Endodermal cell (in vitro differentiated cells): ENCODE results near the gene ALDH1A3. TPM values are rescaled to one million over a fixed set of nuclear protein-coding genes. Genes with fewer than 3 reads are reported as not detected.

ENCODE experiments used
- DNase-seq: peaks from one replicate; pipeline ENCODE4 v3.0.0-alpha.2; 2017
- H3K27ac ChIP-seq: 2 replicates; pipeline ENCODE4 v1.5.1; 2013; ENCODE audit warnings: mild to moderate bottlenecking, low read depth, low read length, moderate library complexity
- H3K27me3 ChIP-seq: 2 replicates; pipeline ENCODE4 v1.6.1; 2013; ENCODE audit warnings: mild to moderate bottlenecking, low read length, moderate library complexity; ENCODE audit not compliant: insufficient read depth, control insufficient read depth, poor library complexity, severe bottlenecking
- H3K36me3 ChIP-seq: 2 replicates; pipeline ENCODE4 v1.7.0; 2013; ENCODE audit warnings: mild to moderate bottlenecking, low read length, moderate library complexity; ENCODE audit not compliant: control insufficient read depth, insufficient read depth
- H3K4me1 ChIP-seq: one replicate; pipeline ENCODE4 v1.7.0; 2013; ENCODE audit warnings: low read length; ENCODE audit not compliant: control insufficient read depth, insufficient read depth
- H3K4me3 ChIP-seq: 2 replicates; pipeline ENCODE4 v1.5.1; 2013; ENCODE audit warnings: mild to moderate bottlenecking, low read length, moderate library complexity
- H3K9ac ChIP-seq: 2 replicates; pipeline ENCODE4 v1.6.1; 2013; ENCODE audit warnings: mild to moderate bottlenecking, low read length, moderate library complexity; ENCODE audit not compliant: poor library complexity, severe bottlenecking; ENCODE audit errors: extremely low read depth
- H3K9me3 ChIP-seq: 2 replicates; pipeline ENCODE4 v1.6.1; 2013; ENCODE audit warnings: mild to moderate bottlenecking, low read length, moderate library complexity; ENCODE audit not compliant: control insufficient read depth
- H3K27ac Mint-ChIP-seq: 2 replicates; pipeline ENCODE4 v1.8.0; 2020; ENCODE audit warnings: mixed read lengths
- H3K27me3 Mint-ChIP-seq: 2 replicates; pipeline ENCODE4 v1.8.0; 2021; ENCODE audit warnings: mild to moderate bottlenecking, mixed read lengths; ENCODE audit not compliant: insufficient read depth
- H3K36me3 Mint-ChIP-seq: 2 replicates; pipeline ENCODE4 v1.8.0; 2020; ENCODE audit warnings: low read depth, mixed read lengths
- H3K4me1 Mint-ChIP-seq: 2 replicates; pipeline ENCODE4 v1.8.0; 2020; ENCODE audit warnings: mixed read lengths
- H3K4me3 Mint-ChIP-seq: 2 replicates; pipeline ENCODE4 v1.8.0; 2020; ENCODE audit warnings: mild to moderate bottlenecking, moderate library complexity, mixed read lengths
- H3K9me3 Mint-ChIP-seq: 2 replicates; pipeline ENCODE4 v1.8.0; 2020; ENCODE audit warnings: mild to moderate bottlenecking, mixed read lengths
- WGBS, 2 experiments: methylation state at CpG; one replicate each; pipeline versions ENCODE4 v1.1.5 to v1.1.7; 2013; ENCODE audit warnings: missing lambda C conversion rate in 2 of 2, mixed read lengths in 1 of 2; ENCODE audit not compliant: insufficient coverage in 1 of 2, insufficient read length in 1 of 2; 5-methylcytosine and 5-hydroxymethylcytosine counted together
- total RNA-seq, 2 donors: library from RNA; stranded (reverse); fragmentation: NEBNext Ultra II Directional in 1 of 2; extraction: Animal tissue kit (Norgen Biotek cat#: 25700) in 1 of 2; gene quantifications; 2 replicates in 1 of 2; 3 replicates in 1 of 2; pipeline ENCODE4 v1.2.1, GENCODE V29; 2021
- TF ChIP-seq, protein P1 (sequence below): fragments of 200-600 bp; sonication (generic); conservative IDR thresholded peaks from 2 replicates; pipeline ENCODE4 v1.5.0; 2021; ENCODE audit warnings: antibody characterized with exemption, mild to moderate bottlenecking

ALDH1A3 gene
- total RNA-seq, 2 donors from 2014 or later, result 6.9 to 7.3 TPM

DNA sequence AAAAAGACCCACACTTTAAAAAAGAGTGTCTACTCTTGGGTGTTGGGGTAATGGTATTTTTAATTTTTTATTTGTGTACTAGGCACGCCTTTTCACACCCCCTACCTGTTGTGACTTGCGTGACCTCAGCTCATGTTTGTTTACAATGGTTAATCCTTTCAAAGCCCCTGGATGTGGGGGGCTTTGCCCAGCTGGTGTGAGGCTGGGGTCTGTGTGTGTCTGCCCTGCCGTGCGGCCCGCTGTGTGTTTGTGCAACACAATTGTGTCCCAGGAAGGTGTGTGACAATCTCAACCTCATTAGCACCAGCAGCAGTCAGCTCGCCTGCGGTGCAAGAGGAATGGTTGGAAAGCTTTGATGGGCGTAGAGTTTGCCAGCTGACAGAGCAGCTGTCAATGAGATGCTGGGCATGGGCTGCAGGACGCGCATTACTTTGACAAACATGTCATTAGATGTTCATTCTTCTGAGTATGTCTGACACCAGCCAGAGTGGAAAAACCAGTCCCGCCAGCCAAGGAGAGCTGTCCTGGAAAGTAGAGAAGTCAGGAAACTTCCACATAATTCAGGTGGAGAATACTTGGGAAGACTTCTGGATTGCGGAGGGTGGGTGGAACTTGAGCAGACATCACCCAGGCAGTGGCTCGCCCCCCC lies 49.1 kb downstream of the ALDH1A3 start:
- H3K27ac ChIP-seq, result no peak overlapping the region
- no peaks in the 10 kb centered on the region for H3K27me3 ChIP-seq
- 74 to 82% methylated on average over 8 to 13 of the region's 13 CpGs for WGBS, 2 experiments
- peaks cover 4% of the 10 kb centered on the region for H3K4me1 ChIP-seq
- Mint-ChIP-seq H3K27ac (no peak overlapping the region), H3K27me3 (peaks cover 7% of the 10 kb centered on the region), H3K9me3 (no peaks in the 10 kb centered on the region), H3K36me3 (no peaks in the 10 kb centered on the region), H3K4me3 (no peak overlapping the region), H3K4me1 (peaks cover 16% of the 10 kb centered on the region)
- no peaks in the 10 kb centered on the region for H3K9me3 ChIP-seq
- H3K36me3 ChIP-seq, result no peaks in the 10 kb centered on the region
- no peak for DNase-seq
- no peak overlapping the region for H3K4me3 ChIP-seq
- H3K9ac ChIP-seq, result no peak overlapping the region
- TF ChIP-seq, protein P1, sequence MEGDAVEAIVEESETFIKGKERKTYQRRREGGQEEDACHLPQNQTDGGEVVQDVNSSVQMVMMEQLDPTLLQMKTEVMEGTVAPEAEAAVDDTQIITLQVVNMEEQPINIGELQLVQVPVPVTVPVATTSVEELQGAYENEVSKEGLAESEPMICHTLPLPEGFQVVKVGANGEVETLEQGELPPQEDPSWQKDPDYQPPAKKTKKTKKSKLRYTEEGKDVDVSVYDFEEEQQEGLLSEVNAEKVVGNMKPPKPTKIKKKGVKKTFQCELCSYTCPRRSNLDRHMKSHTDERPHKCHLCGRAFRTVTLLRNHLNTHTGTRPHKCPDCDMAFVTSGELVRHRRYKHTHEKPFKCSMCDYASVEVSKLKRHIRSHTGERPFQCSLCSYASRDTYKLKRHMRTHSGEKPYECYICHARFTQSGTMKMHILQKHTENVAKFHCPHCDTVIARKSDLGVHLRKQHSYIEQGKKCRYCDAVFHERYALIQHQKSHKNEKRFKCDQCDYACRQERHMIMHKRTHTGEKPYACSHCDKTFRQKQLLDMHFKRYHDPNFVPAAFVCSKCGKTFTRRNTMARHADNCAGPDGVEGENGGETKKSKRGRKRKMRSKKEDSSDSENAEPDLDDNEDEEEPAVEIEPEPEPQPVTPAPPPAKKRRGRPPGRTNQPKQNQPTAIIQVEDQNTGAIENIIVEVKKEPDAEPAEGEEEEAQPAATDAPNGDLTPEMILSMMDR, result no peak

DNA sequence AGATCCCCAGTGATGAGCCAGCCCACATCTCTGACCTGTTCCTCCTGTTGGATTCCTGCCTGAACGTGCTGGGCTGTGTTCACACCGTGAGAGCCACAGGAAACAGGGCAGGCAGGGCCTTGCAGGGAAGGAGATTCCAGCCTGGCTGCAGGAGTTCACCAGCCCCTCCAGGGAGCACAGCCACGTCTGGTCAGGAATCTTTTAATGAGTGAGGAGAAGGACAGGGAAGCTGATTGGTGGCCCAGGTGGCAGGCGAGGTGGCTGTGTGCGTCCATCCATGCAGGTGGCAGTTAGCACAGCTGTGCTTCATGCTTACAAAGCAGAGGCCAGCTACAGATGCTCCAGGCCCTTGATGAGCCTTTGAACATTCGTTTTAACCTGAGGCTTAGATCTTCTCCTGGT lies 50.0 kb downstream of the ALDH1A3 start:
- H3K9ac ChIP-seq, result no peak overlapping the region
- TF ChIP-seq, protein P1, result no peak
- 62 to 70% methylated on average over 6 of the region's 6 CpGs for WGBS, 2 experiments
- H3K4me3 ChIP-seq, result no peak overlapping the region
- H3K9me3 ChIP-seq, result no peaks in the 10 kb centered on the region
- no peaks in the 10 kb centered on the region for H3K36me3 Mint-ChIP-seq
- DNase-seq, result peak; percentile 75
- no peak overlapping the region for H3K27ac ChIP-seq
- H3K27ac Mint-ChIP-seq, result no peak overlapping the region
- H3K27me3 ChIP-seq, result no peaks in the 10 kb centered on the region
- no peak overlapping the region for H3K4me3 Mint-ChIP-seq
- peaks cover 4% of the 10 kb centered on the region for H3K27me3 Mint-ChIP-seq
- H3K4me1 ChIP-seq, result peaks cover 4% of the 10 kb centered on the region
- no peaks in the 10 kb centered on the region for H3K36me3 ChIP-seq
- peaks cover 16% of the 10 kb centered on the region for H3K4me1 Mint-ChIP-seq
- no peaks in the 10 kb centered on the region for H3K9me3 Mint-ChIP-seq

DNA sequence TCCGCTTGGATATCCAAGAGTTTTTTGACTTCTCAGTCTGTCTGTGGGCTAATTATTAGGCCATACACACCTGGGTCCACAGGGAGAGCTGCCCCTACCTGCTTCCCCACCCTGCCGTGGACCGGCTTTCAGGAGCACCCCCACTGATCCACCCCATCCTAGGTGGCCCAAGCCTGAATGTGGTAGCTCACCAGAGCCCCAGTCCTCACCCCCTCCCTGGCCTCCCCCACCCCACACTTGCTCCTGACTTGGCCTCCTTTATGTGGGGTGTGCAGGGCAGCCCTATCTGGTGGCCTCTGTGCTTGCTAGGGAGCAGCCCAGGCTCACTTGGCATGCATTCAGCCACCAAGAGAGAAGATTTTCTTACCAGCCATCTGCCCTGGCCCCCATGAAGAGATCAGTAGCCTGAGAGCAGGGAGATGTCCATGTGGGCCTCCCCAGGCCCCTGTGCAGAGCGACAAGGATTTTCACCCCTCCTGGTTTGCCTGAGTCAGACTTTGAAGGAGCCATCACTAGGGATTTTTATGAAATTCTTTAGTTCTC lies 50.7 kb downstream of the ALDH1A3 start:
- Mint-ChIP-seq H3K4me3 (no peak overlapping the region), H3K27ac (no peak overlapping the region), H3K36me3 (no peaks in the 10 kb centered on the region), H3K4me1 (peaks cover 16% of the 10 kb centered on the region), H3K27me3 (peaks cover 4% of the 10 kb centered on the region), H3K9me3 (no peaks in the 10 kb centered on the region)
- H3K4me3 ChIP-seq, result no peak overlapping the region
- peaks cover 4% of the 10 kb centered on the region for H3K4me1 ChIP-seq
- no peak overlapping the region for H3K27ac ChIP-seq
- no peaks in the 10 kb centered on the region for H3K36me3 ChIP-seq
- H3K27me3 ChIP-seq, result no peaks in the 10 kb centered on the region
- H3K9ac ChIP-seq, result no peak overlapping the region
- TF ChIP-seq, protein P1, result no peak
- no peaks in the 10 kb centered on the region for H3K9me3 ChIP-seq
- DNase-seq, result no peak
- 90 to 97% methylated on average over 2 to 4 of the region's 4 CpGs for WGBS, 2 experiments
